MM.1S (cell line): ENCODE measurements around the gene MAP3K15.

Source experiments
- DNase-seq: peaks from one replicate; pipeline ENCODE4 v3.0.0-alpha.2; 2015
- H2AFZ ChIP-seq: fragments of 300-600 bp; sonication (generic); 2 replicates; pipeline ENCODE4 v1.6.0; 2016; ENCODE audit warnings: antibody characterized with exemption, low read length
- H3F3A ChIP-seq: fragments of 300-600 bp; sonication (generic); 2 replicates; pipeline ENCODE4 v1.6.1; 2016; ENCODE audit warnings: mild to moderate bottlenecking, antibody characterized with exemption, low read length, moderate library complexity, mixed read lengths; ENCODE audit not compliant: insufficient read depth
- H3K27ac ChIP-seq: fragments of 300-600 bp; sonication (generic); 2 replicates; pipeline ENCODE4 v1.5.1; 2016; ENCODE audit warnings: mild to moderate bottlenecking, low read length
- H3K27me3 ChIP-seq: fragments of 300-600 bp; sonication (generic); replicated peaks from 2 replicates; pipeline ENCODE4 v1.6.0; 2016; ENCODE audit warnings: low read length; ENCODE audit not compliant: insufficient read depth
- H3K36me3 ChIP-seq: fragments of 300-600 bp; sonication (generic); replicated peaks from 2 replicates; pipeline ENCODE4 v1.6.1; 2016; ENCODE audit warnings: mild to moderate bottlenecking, low read length, mixed read lengths; ENCODE audit not compliant: insufficient read depth
- H3K4me1 ChIP-seq: fragments of 300-600 bp; sonication (generic); 2 replicates; pipeline ENCODE4 v1.6.1; 2016; ENCODE audit warnings: low read length, mixed read lengths
- H3K4me2 ChIP-seq: fragments of 300-600 bp; sonication (generic); 2 replicates; pipeline ENCODE4 v1.6.0; 2016; ENCODE audit warnings: low read depth, low read length
- H3K4me3 ChIP-seq: fragments of 300-600 bp; sonication (generic); 2 replicates; pipeline ENCODE4 v1.5.1; 2016; ENCODE audit warnings: low read length, mixed read lengths
- H3K79me2 ChIP-seq: fragments of 300-600 bp; sonication (generic); 2 replicates; pipeline ENCODE4 v1.6.1; 2016; ENCODE audit warnings: mixed run types, low read length, mixed read lengths
- H3K9ac ChIP-seq: fragments of 300-600 bp; sonication (generic); 2 replicates; pipeline ENCODE4 v1.6.1; 2016; ENCODE audit warnings: low read length, mixed read lengths
- H3K9me2 ChIP-seq: fragments of 300-600 bp; sonication (generic); replicated peaks from 2 replicates; pipeline ENCODE4 v1.6.1; 2016; ENCODE audit warnings: mild to moderate bottlenecking, low read length, mixed read lengths; ENCODE audit not compliant: insufficient read depth
- H3K9me3 ChIP-seq: fragments of 300-600 bp; sonication (generic); replicated peaks from 2 replicates; pipeline ENCODE4 v1.6.1; 2016; ENCODE audit warnings: mild to moderate bottlenecking, low read length, mixed read lengths; ENCODE audit not compliant: insufficient read depth
- H4K20me1 ChIP-seq: fragments of 300-600 bp; sonication (generic); 2 replicates; pipeline ENCODE4 v1.6.1; 2016; ENCODE audit warnings: mild to moderate bottlenecking, low read length, moderate library complexity, mixed read lengths; ENCODE audit not compliant: insufficient read depth
- CTCF ChIP-seq: fragments of 300-600 bp; sonication (generic); IDR thresholded peaks from 2 replicates; pipeline ENCODE4 v1.5.1; 2016; ENCODE audit warnings: antibody characterized with exemption, low read length, mixed read lengths
- EZH2 ChIP-seq: fragments of 300-600 bp; sonication (generic); optimal IDR thresholded peaks from 2 replicates; pipeline ENCODE3; 2017; ENCODE audit warnings: low read depth, mild to moderate bottlenecking, antibody characterized with exemption, low read length, mixed read lengths
- EZH2phosphoT487 ChIP-seq: fragments of 300-600 bp; sonication (generic); IDR thresholded peaks from 2 replicates; pipeline ENCODE4 v1.6.1; 2018; ENCODE audit warnings: antibody characterized with exemption, low read length

MAP3K15 gene

GRCh38 chrX:19543951-19544381 is 28.7 kb upstream of the MAP3K15 start:
- DNase-seq = no peak
- no peaks in the 10 kb centered on the region for H3K79me2 ChIP-seq
- H3K9me2 ChIP-seq = no peaks in the 10 kb centered on the region
- H3K27ac ChIP-seq = no peak overlapping the region
- no peak overlapping the region for H3K9ac ChIP-seq
- H2AFZ ChIP-seq = no peak overlapping the region
- H3K36me3 ChIP-seq = no peaks in the 10 kb centered on the region
- no peaks in the 10 kb centered on the region for H3K9me3 ChIP-seq
- no peaks in the 10 kb centered on the region for H3K27me3 ChIP-seq
- TF ChIP-seq EZH2 (no peak), EZH2phosphoT487 (no peak), CTCF (no peak)
- no peaks in the 10 kb centered on the region for H3K4me1 ChIP-seq
- no peak overlapping the region for H3K4me3 ChIP-seq
- no peaks in the 10 kb centered on the region for H4K20me1 ChIP-seq
- no peak overlapping the region for H3K4me2 ChIP-seq
- no peaks in the 10 kb centered on the region for H3F3A ChIP-seq

GRCh38 chrX:19543020-19543715 is 27.9 kb upstream of the MAP3K15 start:
- Histone ChIP-seq H3F3A (no peaks in the 10 kb centered on the region), H3K9me2 (no peaks in the 10 kb centered on the region), H3K4me1 (no peaks in the 10 kb centered on the region), H3K4me2 (no peak overlapping the region), H3K9ac (no peak overlapping the region), H3K79me2 (no peaks in the 10 kb centered on the region), H3K9me3 (no peaks in the 10 kb centered on the region), H3K27ac (no peak overlapping the region), H3K36me3 (no peaks in the 10 kb centered on the region), H3K4me3 (no peak overlapping the region), H2AFZ (no peak overlapping the region), H4K20me1 (no peaks in the 10 kb centered on the region), H3K27me3 (no peaks in the 10 kb centered on the region)
- TF ChIP-seq CTCF (no peak), EZH2phosphoT487 (no peak), EZH2 (no peak)
- no peak for DNase-seq

DNA sequence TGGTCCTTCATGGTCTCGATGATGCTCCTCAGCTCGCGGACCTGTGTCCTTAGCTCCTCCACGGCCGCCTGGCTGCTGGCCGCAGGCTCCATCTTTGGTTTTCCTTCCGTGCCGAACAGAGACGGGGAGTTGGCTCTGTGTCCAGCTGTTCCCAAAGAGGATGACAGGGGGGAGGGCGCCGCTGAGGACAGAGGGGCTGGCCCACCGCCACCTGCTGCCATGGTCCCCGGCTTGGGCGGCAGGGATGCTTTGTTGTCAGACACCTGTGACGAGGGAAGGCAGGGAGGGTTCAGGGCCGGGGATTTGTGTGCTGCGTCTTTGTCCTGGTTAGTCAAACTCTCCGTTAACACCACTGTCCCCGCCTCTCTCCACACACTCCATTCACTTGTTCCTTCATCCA is 26.6 kb upstream of the MAP3K15 start:
- Histone ChIP-seq H3K79me2 (no peaks in the 10 kb centered on the region), H3K4me1 (no peaks in the 10 kb centered on the region), H2AFZ (no peak overlapping the region), H3K27me3 (no peaks in the 10 kb centered on the region), H3K4me3 (no peak overlapping the region), H3K27ac (no peak overlapping the region), H3K4me2 (no peak overlapping the region), H3F3A (no peaks in the 10 kb centered on the region), H3K36me3 (no peaks in the 10 kb centered on the region), H4K20me1 (no peaks in the 10 kb centered on the region), H3K9me3 (no peaks in the 10 kb centered on the region), H3K9me2 (no peaks in the 10 kb centered on the region), H3K9ac (no peak overlapping the region)
- DNase-seq = no peak
- TF ChIP-seq CTCF = no peak
- TF ChIP-seq EZH2 = no peak
- no peak for TF ChIP-seq EZH2phosphoT487
